Measurements from ENCODE around the gene MPP1. TPM values are rescaled to one million over a fixed set of nuclear protein-coding genes. Genes with fewer than 3 reads are reported as not detected.

Gene MPP1
- total RNA-seq, 2 donors from 2014 or later = 20.1 to 27.5 TPM

- no peaks in the 10 kb centered on the region for H3K9me3 ChIP-seq
- no peak overlapping the region for H3K4me3 ChIP-seq
- TF ChIP-seq, protein P1, sequence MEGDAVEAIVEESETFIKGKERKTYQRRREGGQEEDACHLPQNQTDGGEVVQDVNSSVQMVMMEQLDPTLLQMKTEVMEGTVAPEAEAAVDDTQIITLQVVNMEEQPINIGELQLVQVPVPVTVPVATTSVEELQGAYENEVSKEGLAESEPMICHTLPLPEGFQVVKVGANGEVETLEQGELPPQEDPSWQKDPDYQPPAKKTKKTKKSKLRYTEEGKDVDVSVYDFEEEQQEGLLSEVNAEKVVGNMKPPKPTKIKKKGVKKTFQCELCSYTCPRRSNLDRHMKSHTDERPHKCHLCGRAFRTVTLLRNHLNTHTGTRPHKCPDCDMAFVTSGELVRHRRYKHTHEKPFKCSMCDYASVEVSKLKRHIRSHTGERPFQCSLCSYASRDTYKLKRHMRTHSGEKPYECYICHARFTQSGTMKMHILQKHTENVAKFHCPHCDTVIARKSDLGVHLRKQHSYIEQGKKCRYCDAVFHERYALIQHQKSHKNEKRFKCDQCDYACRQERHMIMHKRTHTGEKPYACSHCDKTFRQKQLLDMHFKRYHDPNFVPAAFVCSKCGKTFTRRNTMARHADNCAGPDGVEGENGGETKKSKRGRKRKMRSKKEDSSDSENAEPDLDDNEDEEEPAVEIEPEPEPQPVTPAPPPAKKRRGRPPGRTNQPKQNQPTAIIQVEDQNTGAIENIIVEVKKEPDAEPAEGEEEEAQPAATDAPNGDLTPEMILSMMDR (IDR thresholded peaks at IDR 0.05) = no peak
- H3K36me3 ChIP-seq = no peaks in the 10 kb centered on the region
- H3K4me1 ChIP-seq = no peaks in the 10 kb centered on the region
- H3K27me3 ChIP-seq = no peaks in the 10 kb centered on the region
- no peak overlapping the region for H3K27ac ChIP-seq
- no peak for DNase-seq (ENCODE audit: low spot score)
These were observed 20.9 kb downstream of the MPP1 start for GRCh38 chrX:154784149-154784995.

DNA sequence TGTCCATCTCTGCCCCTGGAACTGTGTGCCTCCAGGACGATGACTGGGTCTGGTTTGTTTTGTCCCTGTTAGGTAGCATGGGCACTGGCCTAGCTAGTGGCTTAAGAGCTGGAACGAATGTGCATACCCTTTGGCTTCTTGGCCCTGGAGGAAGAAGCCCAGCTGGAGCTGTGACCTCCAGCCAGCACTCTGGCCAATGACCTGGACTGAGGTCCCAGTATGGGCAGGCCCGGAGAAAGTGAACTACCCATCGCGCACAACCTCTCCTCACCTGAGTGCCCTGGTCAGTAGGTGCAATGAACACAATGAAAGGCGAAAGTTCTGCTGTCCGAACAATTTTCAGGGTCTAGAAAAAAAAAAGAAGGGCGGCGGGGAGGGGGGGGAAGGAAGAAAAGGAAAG is 24.3 kb downstream of the MPP1 start:
- no peak for DNase-seq (ENCODE audit: low spot score)
- no peaks in the 10 kb centered on the region for H3K9me3 ChIP-seq
- TF ChIP-seq, protein P1 (IDR thresholded peaks at IDR 0.05) = no peak
- no peak overlapping the region for H3K27ac ChIP-seq
- no peaks in the 10 kb centered on the region for H3K4me1 ChIP-seq
- H3K4me3 ChIP-seq = no peak overlapping the region
- peaks cover 13% of the 10 kb centered on the region for H3K36me3 ChIP-seq
- H3K27me3 ChIP-seq = no peaks in the 10 kb centered on the region

GRCh38 chrX:154779261-154779660 is 26.0 kb downstream of the MPP1 start:
- no peaks in the 10 kb centered on the region for H3K4me1 ChIP-seq
- peaks cover 24% of the 10 kb centered on the region for H3K36me3 ChIP-seq
- H3K4me3 ChIP-seq = no peak overlapping the region
- no peaks in the 10 kb centered on the region for H3K27me3 ChIP-seq
- no peaks in the 10 kb centered on the region for H3K9me3 ChIP-seq
- DNase-seq (ENCODE audit: low spot score) = no peak
- TF ChIP-seq, protein P1 (IDR thresholded peaks at IDR 0.05) = no peak
- H3K27ac ChIP-seq = no peak overlapping the region

DNA sequence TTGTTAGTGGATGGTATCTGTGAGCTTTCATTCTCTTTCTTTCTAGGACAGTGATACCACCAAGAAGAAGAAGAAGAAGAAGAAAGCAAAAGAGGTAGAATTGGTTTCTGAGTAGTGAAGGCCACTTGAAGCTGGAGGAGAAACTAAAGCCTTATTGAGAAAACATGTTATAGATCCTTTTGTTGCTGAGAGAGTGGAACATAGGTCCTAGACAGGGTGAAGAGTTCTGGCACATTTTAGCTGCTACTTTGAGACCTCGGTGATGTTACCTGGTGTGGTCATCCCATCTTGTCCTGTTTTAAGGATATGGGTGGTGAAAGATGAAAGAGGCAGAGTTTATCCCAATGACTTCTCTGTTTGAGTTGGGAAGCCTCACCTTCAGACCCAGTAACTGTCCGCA is 28.5 kb downstream of the MPP1 start:
- DNase-seq (ENCODE audit: low spot score) = no peak
- TF ChIP-seq, protein P1 (IDR thresholded peaks at IDR 0.05) = no peak
- peaks cover 31% of the 10 kb centered on the region for H3K36me3 ChIP-seq
- H3K4me1 ChIP-seq = no peaks in the 10 kb centered on the region
- H3K27me3 ChIP-seq = no peaks in the 10 kb centered on the region
- peaks cover 0 to 6% of the 10 kb centered on the region in 2 donors for H3K9me3 ChIP-seq
- no peak overlapping the region for H3K4me3 ChIP-seq
- H3K27ac ChIP-seq = no peak overlapping the region

DNA sequence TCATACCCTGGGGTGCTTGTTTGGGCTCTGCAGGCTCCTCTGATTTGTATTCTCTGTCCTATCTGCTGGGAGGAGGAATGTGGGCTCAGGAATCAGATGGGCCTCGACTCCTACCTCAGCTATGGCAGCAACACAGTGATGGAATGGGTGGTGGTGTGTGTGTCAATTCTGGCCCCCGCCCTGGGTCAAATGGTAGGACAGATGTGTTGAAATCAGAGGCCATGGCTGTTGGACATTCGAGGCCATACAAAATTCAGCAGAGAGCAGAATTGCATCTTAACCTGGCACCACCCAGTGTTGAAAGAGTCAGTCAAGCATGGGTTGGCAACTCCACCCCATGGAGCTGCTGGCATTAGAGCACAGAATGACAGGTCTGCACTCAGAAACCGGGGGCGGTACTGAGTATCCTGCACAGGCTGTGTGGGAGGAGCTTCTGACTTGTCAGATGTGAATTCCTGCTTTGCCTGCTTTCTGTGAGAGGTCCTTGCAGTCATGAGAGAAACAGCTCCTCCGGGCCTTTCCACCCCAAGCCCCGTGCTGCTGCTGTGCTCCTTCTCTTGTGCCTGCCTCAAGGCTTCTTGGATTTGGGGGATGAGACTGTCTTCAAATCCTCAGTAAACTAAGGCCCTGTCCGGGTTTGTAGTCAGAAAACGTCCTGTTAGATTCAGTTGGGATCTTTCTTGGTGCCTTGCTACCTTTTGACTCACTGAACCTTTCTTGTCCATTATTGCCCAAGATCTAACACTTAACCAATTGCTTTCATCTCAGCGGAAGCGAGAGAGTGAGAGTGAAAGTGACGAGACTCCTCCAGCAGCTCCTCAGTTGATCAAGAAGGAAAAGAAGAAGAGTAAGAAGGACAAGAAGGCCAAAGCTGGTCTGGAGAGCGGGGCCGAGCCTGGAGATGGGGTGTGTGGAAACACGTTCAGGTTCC is 29.6 kb downstream of the MPP1 start:
- no peak overlapping the region for H3K27ac ChIP-seq
- TF ChIP-seq, protein P1 (IDR thresholded peaks at IDR 0.05) = no peak

More for the DNA sequence above, 29.6 kb downstream of the MPP1 start:
- DNase-seq (ENCODE audit: low spot score) = no peak
- no peaks in the 10 kb centered on the region for H3K4me1 ChIP-seq
- H3K27me3 ChIP-seq = no peaks in the 10 kb centered on the region
- peaks cover 32% of the 10 kb centered on the region for H3K36me3 ChIP-seq
- no peak overlapping the region for H3K4me3 ChIP-seq
- H3K9me3 ChIP-seq = peaks cover 0 to 6% of the 10 kb centered on the region in 2 donors

All from right atrium auricular region (tissue), 2 donors.